Glutamatergic neuron (in vitro differentiated cells): Measurements from ENCODE around the gene CDC37L1. TPM values are rescaled to one million over a fixed set of nuclear protein-coding genes. Genes with fewer than 3 reads are reported as not detected.
A peak's percentile ranks its signal among the peaks of the same experiment; 100 is the strongest.

Source experiments
- DNase-seq: peaks from one replicate; pipeline ENCODE4 v3.0.0; 2022
- H3K27ac Mint-ChIP-seq: one replicate; pipeline ENCODE4 v1.8.0; 2020; ENCODE audit warnings: mild to moderate bottlenecking, mixed read lengths, inconsistent platforms; ENCODE audit not compliant: unreplicated experiment
- H3K27me3 Mint-ChIP-seq: one replicate; pipeline ENCODE4 v1.8.0; 2020; ENCODE audit warnings: mild to moderate bottlenecking, moderate library complexity, mixed read lengths, inconsistent platforms; ENCODE audit not compliant: unreplicated experiment
- H3K36me3 Mint-ChIP-seq: one replicate; pipeline ENCODE4 v1.8.0; 2020; ENCODE audit warnings: mild to moderate bottlenecking, mixed read lengths, inconsistent platforms; ENCODE audit not compliant: unreplicated experiment
- H3K4me1 Mint-ChIP-seq: one replicate; pipeline ENCODE4 v1.8.0; 2020; ENCODE audit warnings: mild to moderate bottlenecking, low read depth, mixed read lengths, inconsistent platforms; ENCODE audit not compliant: unreplicated experiment
- H3K4me3 Mint-ChIP-seq: one replicate; pipeline ENCODE4 v1.8.0; 2020; ENCODE audit warnings: mild to moderate bottlenecking, mixed read lengths, inconsistent platforms; ENCODE audit not compliant: unreplicated experiment
- H3K9me3 Mint-ChIP-seq: one replicate; pipeline ENCODE4 v1.8.0; 2020; ENCODE audit warnings: mild to moderate bottlenecking, moderate library complexity, mixed read lengths, inconsistent platforms; ENCODE audit not compliant: unreplicated experiment
- CTCF ChIP-seq: fragments of 200-600 bp; sonication (generic); IDR thresholded peaks from one replicate; pipeline ENCODE4 v1.5.0; 2021; ENCODE audit not compliant: partially characterized antibody, unreplicated experiment
- total RNA-seq: library from RNA; stranded (reverse); fragmentation: NEBNext Ultra II Directional; extraction: Animal tissue kit (Norgen Biotek cat#: 25700); gene quantifications from one replicate; pipeline ENCODE4 v1.2.1, GENCODE V29; 2021; ENCODE audit not compliant: unreplicated experiment

Gene CDC37L1
- total RNA-seq, 1 donor from 2014 or later: 20.8 TPM

GRCh38 chr9:4727593-4727992, 48.2 kb downstream of the CDC37L1 start:
- DNase-seq: no peak
- Mint-ChIP-seq H3K36me3 (no peaks in the 10 kb centered on the region), H3K27me3 (no peaks in the 10 kb centered on the region), H3K4me3 (no peak overlapping the region), H3K9me3 (no peaks in the 10 kb centered on the region), H3K4me1 (no peaks in the 10 kb centered on the region), H3K27ac (no peak overlapping the region)
- TF ChIP-seq CTCF: no peak

DNA sequence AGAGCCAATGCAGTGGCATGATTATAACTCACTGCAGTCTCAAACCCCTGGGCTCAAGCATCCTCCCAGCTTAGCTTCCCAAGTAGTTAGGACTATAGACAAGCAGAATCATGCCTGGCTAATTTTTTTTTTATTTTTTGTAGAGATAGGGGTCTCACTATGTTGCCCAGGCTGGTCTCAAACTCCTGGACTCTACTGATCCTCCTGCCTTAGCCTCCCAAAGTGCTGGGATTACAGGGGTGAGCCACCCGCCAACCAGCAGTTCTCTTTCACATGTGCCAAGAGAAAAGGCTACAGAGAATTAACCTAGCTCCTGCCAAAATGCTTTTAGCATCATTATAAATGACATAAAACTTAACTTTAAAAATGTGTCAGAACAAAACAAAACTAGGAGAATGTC, 53.5 kb downstream of the CDC37L1 start:
- Mint-ChIP-seq H3K36me3 (no peaks in the 10 kb centered on the region), H3K9me3 (no peaks in the 10 kb centered on the region), H3K27ac (no peak overlapping the region), H3K27me3 (no peaks in the 10 kb centered on the region), H3K4me3 (no peak overlapping the region), H3K4me1 (peaks cover 5% of the 10 kb centered on the region)
- DNase-seq: no peak
- TF ChIP-seq CTCF: no peak

GRCh38 chr9:4734150-4734549, 54.8 kb downstream of the CDC37L1 start:
- Mint-ChIP-seq H3K4me1 (peaks cover 5% of the 10 kb centered on the region), H3K27ac (no peak overlapping the region), H3K27me3 (no peaks in the 10 kb centered on the region), H3K4me3 (no peak overlapping the region), H3K9me3 (no peaks in the 10 kb centered on the region), H3K36me3 (no peaks in the 10 kb centered on the region)
- TF ChIP-seq CTCF: no peak
- DNase-seq: no peak

- DNase-seq: no peak
- Mint-ChIP-seq H3K4me1 (peaks cover 3% of the 10 kb centered on the region), H3K4me3 (peak overlapping the region; percentile 100), H3K36me3 (no peaks in the 10 kb centered on the region), H3K27me3 (peaks cover 4% of the 10 kb centered on the region), H3K9me3 (peaks cover 4% of the 10 kb centered on the region), H3K27ac (peak overlapping the region; percentile 93)
- TF ChIP-seq CTCF: no peak
Observed at GRCh38 chr9:4738866-4739586, 59.7 kb downstream of the CDC37L1 start.

GRCh38 chr9:4739587-4740387, 60.4 kb downstream of the CDC37L1 start:
- no peak for DNase-seq
- H3K9me3 Mint-ChIP-seq: peaks cover 4% of the 10 kb centered on the region
- no peak for TF ChIP-seq CTCF
- H3K27me3 Mint-ChIP-seq: peaks cover 4% of the 10 kb centered on the region
- no peaks in the 10 kb centered on the region for H3K4me1 Mint-ChIP-seq
- no peaks in the 10 kb centered on the region for H3K36me3 Mint-ChIP-seq
- H3K4me3 Mint-ChIP-seq: peak overlapping the region; percentile 100
- H3K27ac Mint-ChIP-seq: peak overlapping the region; percentile 93
